Glutamatergic neuron (in vitro differentiated cells): ENCODE data around the gene MAP3K6. TPM values are rescaled to one million over a fixed set of nuclear protein-coding genes. Genes with fewer than 3 reads are reported as not detected.

Experiments
- DNase-seq: peaks from one replicate; pipeline ENCODE4 v3.0.0; 2022
- H3K27ac Mint-ChIP-seq: one replicate; pipeline ENCODE4 v1.8.0; 2020; ENCODE audit warnings: mild to moderate bottlenecking, mixed read lengths, inconsistent platforms; ENCODE audit not compliant: unreplicated experiment
- H3K27me3 Mint-ChIP-seq: one replicate; pipeline ENCODE4 v1.8.0; 2020; ENCODE audit warnings: mild to moderate bottlenecking, moderate library complexity, mixed read lengths, inconsistent platforms; ENCODE audit not compliant: unreplicated experiment
- H3K36me3 Mint-ChIP-seq: one replicate; pipeline ENCODE4 v1.8.0; 2020; ENCODE audit warnings: mild to moderate bottlenecking, mixed read lengths, inconsistent platforms; ENCODE audit not compliant: unreplicated experiment
- H3K4me1 Mint-ChIP-seq: one replicate; pipeline ENCODE4 v1.8.0; 2020; ENCODE audit warnings: mild to moderate bottlenecking, low read depth, mixed read lengths, inconsistent platforms; ENCODE audit not compliant: unreplicated experiment
- H3K4me3 Mint-ChIP-seq: one replicate; pipeline ENCODE4 v1.8.0; 2020; ENCODE audit warnings: mild to moderate bottlenecking, mixed read lengths, inconsistent platforms; ENCODE audit not compliant: unreplicated experiment
- H3K9me3 Mint-ChIP-seq: one replicate; pipeline ENCODE4 v1.8.0; 2020; ENCODE audit warnings: mild to moderate bottlenecking, moderate library complexity, mixed read lengths, inconsistent platforms; ENCODE audit not compliant: unreplicated experiment
- CTCF ChIP-seq: fragments of 200-600 bp; sonication (generic); IDR thresholded peaks from one replicate; pipeline ENCODE4 v1.5.0; 2021; ENCODE audit not compliant: partially characterized antibody, unreplicated experiment
- total RNA-seq: library from RNA; stranded (reverse); fragmentation: NEBNext Ultra II Directional; extraction: Animal tissue kit (Norgen Biotek cat#: 25700); gene quantifications from one replicate; pipeline ENCODE4 v1.2.1, GENCODE V29; 2021; ENCODE audit not compliant: unreplicated experiment

Gene MAP3K6
- total RNA-seq, 1 donor from 2014 or later: 10.0 TPM

GRCh38 chr1:27403931-27404330 lies 37.2 kb upstream of the MAP3K6 start:
- Mint-ChIP-seq H3K27ac (peak overlapping the region; percentile 15), H3K27me3 (peaks cover 5% of the 10 kb centered on the region), H3K4me3 (no peak overlapping the region), H3K36me3 (no peaks in the 10 kb centered on the region), H3K4me1 (peaks cover 20% of the 10 kb centered on the region), H3K9me3 (peaks cover 2% of the 10 kb centered on the region)
- DNase-seq: no peak
- no peak for TF ChIP-seq CTCF

GRCh38 chr1:27403065-27403726 lies 36.4 kb upstream of the MAP3K6 start:
- Mint-ChIP-seq H3K4me1 (peaks cover 21% of the 10 kb centered on the region), H3K27ac (peak overlapping the region; percentile 43), H3K36me3 (no peaks in the 10 kb centered on the region), H3K4me3 (no peak overlapping the region), H3K9me3 (peaks cover 2% of the 10 kb centered on the region), H3K27me3 (peaks cover 5% of the 10 kb centered on the region)
- TF ChIP-seq CTCF: no peak
- no peak for DNase-seq

- H3K9me3 Mint-ChIP-seq: peaks cover 2% of the 10 kb centered on the region
- peaks cover 5% of the 10 kb centered on the region for H3K27me3 Mint-ChIP-seq
- no peak for TF ChIP-seq CTCF
- no peaks in the 10 kb centered on the region for H3K36me3 Mint-ChIP-seq
- H3K4me3 Mint-ChIP-seq: no peak overlapping the region
- H3K27ac Mint-ChIP-seq: no peak overlapping the region
- no peak for DNase-seq
- H3K4me1 Mint-ChIP-seq: peaks cover 22% of the 10 kb centered on the region
These were observed 35.6 kb upstream of the MAP3K6 start for GRCh38 chr1:27402349-27402754.

- Mint-ChIP-seq H3K36me3 (no peaks in the 10 kb centered on the region), H3K27ac (no peak overlapping the region), H3K9me3 (peaks cover 2% of the 10 kb centered on the region), H3K4me3 (no peak overlapping the region), H3K4me1 (peaks cover 17% of the 10 kb centered on the region), H3K27me3 (peaks cover 7% of the 10 kb centered on the region)
- TF ChIP-seq CTCF: no peak
- no peak for DNase-seq
These were observed 34.2 kb upstream of the MAP3K6 start for GRCh38 chr1:27400963-27401341.

- Mint-ChIP-seq H3K4me3 (no peak overlapping the region), H3K36me3 (no peaks in the 10 kb centered on the region), H3K9me3 (peaks cover 2% of the 10 kb centered on the region), H3K4me1 (peaks cover 17% of the 10 kb centered on the region), H3K27ac (no peak overlapping the region), H3K27me3 (peaks cover 7% of the 10 kb centered on the region)
- no peak for DNase-seq
- TF ChIP-seq CTCF: no peak
These were observed 33.6 kb upstream of the MAP3K6 start for GRCh38 chr1:27400082-27400962.
